ENCODE measurements around the gene PPT1.

- peak; percentile 17; the same call in 1 of the 2 replicates for TF ChIP-seq CTCF (IDR thresholded peaks at IDR 0.05; ENCODE audit: low read length)
- no peak for TF ChIP-seq EZH2 (IDR thresholded peaks at IDR 0.05; ENCODE audit: borderline replicate concordance, low read length)
Observed at GRCh38 chr1:40133839-40134238, 36.8 kb upstream of the PPT1 start.
